ENCODE measurements around the gene SLC5A10. TPM values are rescaled to one million over a fixed set of nuclear protein-coding genes. Genes with fewer than 3 reads are reported as not detected.

The SLC5A10 gene
- total RNA-seq, 2 experiments from 2014 or later: not detected

DNA sequence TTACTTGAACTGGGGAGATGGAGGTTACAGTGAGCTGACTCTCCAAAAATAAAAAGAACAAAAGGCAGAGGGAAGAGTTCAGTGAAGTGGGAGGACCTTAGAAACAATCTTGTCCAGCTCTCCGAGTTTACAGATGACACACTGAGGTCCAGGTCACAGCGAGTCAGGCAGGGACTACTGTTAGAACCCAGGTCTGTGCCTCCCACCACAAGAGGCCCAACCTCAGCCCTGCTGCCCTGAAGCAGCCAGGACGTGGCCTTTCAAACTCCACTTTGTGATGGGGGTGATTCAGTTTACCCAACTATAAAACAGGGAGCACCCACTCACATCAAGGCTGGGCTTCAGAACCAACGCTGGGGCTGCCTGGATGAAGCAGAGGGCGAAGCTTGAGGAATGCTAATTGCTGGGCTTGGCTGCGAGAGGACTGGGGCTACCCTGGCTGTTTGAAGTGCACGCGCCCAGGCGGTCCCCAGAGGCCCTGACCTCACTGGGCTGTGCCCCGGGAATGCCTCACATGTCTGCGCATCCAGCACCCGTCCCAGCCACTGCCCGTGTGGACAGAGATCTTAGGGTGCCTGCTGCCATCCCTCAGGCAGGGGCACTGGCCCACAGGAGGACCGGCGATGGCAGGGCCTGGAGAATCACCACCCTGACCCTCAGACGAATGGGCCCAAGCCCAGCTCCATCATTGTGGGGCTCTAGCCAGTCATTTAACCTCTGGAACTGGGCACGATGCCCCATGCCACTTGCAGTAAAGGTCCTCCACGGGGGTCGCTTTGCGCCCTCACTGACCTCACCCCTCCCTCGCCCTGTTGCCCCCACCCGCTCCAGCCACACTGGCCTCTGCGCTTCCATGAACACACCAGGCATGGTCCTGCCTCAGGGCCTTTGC, 11.4 kb downstream of the SLC5A10 start:
- H3K4me3 Mint-ChIP-seq: no peak overlapping the region
- intact Hi-C loops (cut with micrococcal nuclease): no loop called here
- POLR2A ChIA-PET: no interaction called here
- CTCF ChIA-PET: interaction anchor here (1.1 kb wide), 1 partner anchor 57 kb away, joined by 3 read pairs; no protein-coding TSS in a partner anchor
- no peaks in the 10 kb centered on the region for H3K9me3 Mint-ChIP-seq
- H3K27ac Mint-ChIP-seq: no peak overlapping the region
- no peaks in the 10 kb centered on the region for H3K27me3 Mint-ChIP-seq
- H3K36me3 Mint-ChIP-seq (ENCODE audit: low read depth): no peaks in the 10 kb centered on the region
- DNase-seq: peak; percentile 42
- TF ChIP-seq, protein P1, sequence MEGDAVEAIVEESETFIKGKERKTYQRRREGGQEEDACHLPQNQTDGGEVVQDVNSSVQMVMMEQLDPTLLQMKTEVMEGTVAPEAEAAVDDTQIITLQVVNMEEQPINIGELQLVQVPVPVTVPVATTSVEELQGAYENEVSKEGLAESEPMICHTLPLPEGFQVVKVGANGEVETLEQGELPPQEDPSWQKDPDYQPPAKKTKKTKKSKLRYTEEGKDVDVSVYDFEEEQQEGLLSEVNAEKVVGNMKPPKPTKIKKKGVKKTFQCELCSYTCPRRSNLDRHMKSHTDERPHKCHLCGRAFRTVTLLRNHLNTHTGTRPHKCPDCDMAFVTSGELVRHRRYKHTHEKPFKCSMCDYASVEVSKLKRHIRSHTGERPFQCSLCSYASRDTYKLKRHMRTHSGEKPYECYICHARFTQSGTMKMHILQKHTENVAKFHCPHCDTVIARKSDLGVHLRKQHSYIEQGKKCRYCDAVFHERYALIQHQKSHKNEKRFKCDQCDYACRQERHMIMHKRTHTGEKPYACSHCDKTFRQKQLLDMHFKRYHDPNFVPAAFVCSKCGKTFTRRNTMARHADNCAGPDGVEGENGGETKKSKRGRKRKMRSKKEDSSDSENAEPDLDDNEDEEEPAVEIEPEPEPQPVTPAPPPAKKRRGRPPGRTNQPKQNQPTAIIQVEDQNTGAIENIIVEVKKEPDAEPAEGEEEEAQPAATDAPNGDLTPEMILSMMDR (IDR thresholded peaks at IDR 0.05): no peak
- peak; percentile 40 for ATAC-seq
- peaks cover 26% of the 10 kb centered on the region for H3K4me1 Mint-ChIP-seq (ENCODE audit: low read depth)

DNA sequence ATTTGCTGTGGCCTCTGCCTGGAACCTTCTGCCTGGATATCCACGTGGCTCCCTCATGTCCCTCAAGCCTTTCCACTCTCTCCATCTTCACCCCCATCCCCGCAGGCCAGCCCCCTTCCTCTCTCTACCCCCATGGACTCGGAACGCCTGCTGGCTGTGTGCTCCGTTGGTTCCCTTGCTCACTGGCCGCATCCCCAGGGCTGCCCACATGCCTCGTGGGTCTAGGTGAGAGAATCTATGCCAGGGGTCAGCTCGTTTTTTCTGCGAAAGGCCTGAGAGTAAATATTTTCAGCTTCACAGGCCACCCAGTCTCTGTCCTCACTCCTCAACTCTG, 12.0 kb downstream of the SLC5A10 start:
- H3K36me3 Mint-ChIP-seq (ENCODE audit: low read depth): no peaks in the 10 kb centered on the region
- H3K4me1 Mint-ChIP-seq (ENCODE audit: low read depth): peaks cover 26% of the 10 kb centered on the region
- DNase-seq: no peak
- POLR2A ChIA-PET: no interaction called here
- intact Hi-C loops (cut with micrococcal nuclease): no loop called here
- H3K27ac Mint-ChIP-seq: no peak overlapping the region
- no peaks in the 10 kb centered on the region for H3K9me3 Mint-ChIP-seq
- no peaks in the 10 kb centered on the region for H3K27me3 Mint-ChIP-seq
- no peak overlapping the region for H3K4me3 Mint-ChIP-seq
- no peak for ATAC-seq
- TF ChIP-seq, protein P1 (IDR thresholded peaks at IDR 0.05): no peak
- CTCF ChIA-PET: no interaction called here

DNA sequence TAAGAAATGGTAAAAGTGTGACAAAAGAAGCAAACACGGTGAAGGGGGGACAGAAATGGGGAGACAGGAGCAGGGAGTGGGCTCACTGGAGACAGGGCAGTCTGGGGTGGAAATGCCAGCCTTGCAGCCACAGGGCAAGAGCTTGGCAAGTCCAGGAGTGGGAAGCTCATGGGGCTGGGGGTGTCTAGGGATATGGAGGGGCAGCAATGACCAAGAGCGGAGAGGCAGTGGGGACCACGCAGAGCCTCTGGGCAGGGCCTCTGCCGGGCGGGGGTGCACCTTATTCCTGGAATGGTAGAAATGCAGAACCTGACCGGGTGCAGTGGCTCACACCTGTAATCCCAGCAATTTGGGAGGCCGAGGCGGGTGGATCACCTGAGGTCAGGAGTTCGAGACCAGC, 12.6 kb downstream of the SLC5A10 start:
- ATAC-seq: no peak
- H3K27me3 Mint-ChIP-seq: no peaks in the 10 kb centered on the region
- H3K27ac Mint-ChIP-seq: no peak overlapping the region
- TF ChIP-seq, protein P1 (IDR thresholded peaks at IDR 0.05): no peak
- no peak for DNase-seq
- intact Hi-C loops (cut with micrococcal nuclease): no loop called here
- H3K4me3 Mint-ChIP-seq: no peak overlapping the region
- H3K9me3 Mint-ChIP-seq: no peaks in the 10 kb centered on the region
- CTCF ChIA-PET: no interaction called here
- H3K36me3 Mint-ChIP-seq (ENCODE audit: low read depth): no peaks in the 10 kb centered on the region
- peaks cover 31% of the 10 kb centered on the region for H3K4me1 Mint-ChIP-seq (ENCODE audit: low read depth)
- POLR2A ChIA-PET: no interaction called here

DNA sequence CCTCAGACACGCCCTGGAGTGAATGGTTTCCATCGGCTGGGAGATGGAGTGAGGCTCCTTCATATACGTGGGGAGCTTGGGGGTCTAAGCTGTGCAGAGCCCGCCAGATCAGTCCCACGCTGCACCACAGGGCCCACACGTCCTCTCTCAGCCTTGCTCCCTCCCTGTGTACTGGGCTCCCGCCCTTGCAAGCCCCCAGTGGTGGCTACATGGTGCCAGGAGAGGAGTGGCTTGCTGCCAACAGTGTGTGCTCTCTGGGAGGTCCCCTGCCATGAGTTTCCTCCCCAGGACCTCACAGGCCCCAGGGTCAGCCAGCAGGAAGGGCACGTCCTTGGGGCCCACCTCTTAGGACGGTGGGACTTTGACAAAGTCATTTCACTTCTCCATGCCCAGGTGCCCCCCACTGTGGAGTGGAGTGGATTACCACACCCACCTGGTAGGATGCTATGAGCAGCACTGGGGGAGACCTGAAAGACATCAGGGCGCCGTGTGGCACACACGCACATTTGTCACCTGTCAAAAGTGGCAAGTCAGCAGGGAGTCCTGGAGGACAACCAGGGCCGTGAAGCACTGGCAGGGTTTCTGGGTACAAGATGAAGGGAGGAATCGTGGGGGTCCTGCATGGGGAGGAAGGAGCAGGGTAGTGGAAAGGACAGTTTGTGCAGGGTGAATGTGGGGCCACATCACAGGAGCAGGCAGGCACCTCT, 13.7 kb downstream of the SLC5A10 start:
- ChIA-PET CTCF (no interaction called here), POLR2A (no interaction called here)
- H3K27ac Mint-ChIP-seq: no peak overlapping the region
- H3K27me3 Mint-ChIP-seq: no peaks in the 10 kb centered on the region
- no peak overlapping the region for H3K4me3 Mint-ChIP-seq
- H3K36me3 Mint-ChIP-seq (ENCODE audit: low read depth): no peaks in the 10 kb centered on the region
- intact Hi-C loops (cut with micrococcal nuclease): no loop called here
- peaks cover 30% of the 10 kb centered on the region for H3K4me1 Mint-ChIP-seq (ENCODE audit: low read depth)
- ATAC-seq (no peak), DNase-seq (no peak)
- no peaks in the 10 kb centered on the region for H3K9me3 Mint-ChIP-seq
- TF ChIP-seq, protein P1 (IDR thresholded peaks at IDR 0.05): no peak

All from activated CD8-positive, alpha-beta T cell treated with anti-CD3 and anti-CD28 coated beads for 36 hours (primary cell).